Gastroesophageal sphincter (tissue), 4 donors: ENCODE measurements around the gene ARHGAP26. TPM values are rescaled to one million over a fixed set of nuclear protein-coding genes. Genes with fewer than 3 reads are reported as not detected.

Experiments used
- ATAC-seq: fragments of 150-250 bp; one replicate; pipeline ENCODE4 v1.9.1; 2016; ENCODE audit warnings: mild to moderate bottlenecking, moderate library complexity
- H3K27ac ChIP-seq, 4 donors: fragments of 200-600 bp; sonication (generic) in 3 of 4; 1 replicate in 3 of 4; 2 replicates in 1 of 4; pipeline ENCODE4 v1.5.1; 2016 to 2019
- H3K27me3 ChIP-seq: fragments of 200-600 bp; sonication (generic); one replicate; pipeline ENCODE4 v1.5.1; 2019
- H3K36me3 ChIP-seq, 2 donors: fragments of 200-600 bp; sonication (generic); one replicate each; pipeline ENCODE4 v1.5.1; 2019; ENCODE audit warnings: control low read depth in 1 of 2
- H3K4me1 ChIP-seq, 3 donors: fragments of 200-600 bp; sonication (generic); 1 replicate in 2 of 3; 2 replicates in 1 of 3; pipeline ENCODE4 v1.5.1; 2016 to 2019; ENCODE audit warnings: control low read depth in 2 of 3
- H3K4me3 ChIP-seq, 2 donors: fragments of 200-600 bp; sonication (generic); one replicate each; pipeline ENCODE4 v1.5.1; 2019; ENCODE audit warnings: mild to moderate bottlenecking in 1 of 2, moderate library complexity in 1 of 2
- H3K9me3 ChIP-seq, 3 donors: fragments of 200-600 bp; sonication (generic); one replicate each; pipeline ENCODE4 v1.5.1; 2017 to 2019; ENCODE audit warnings: control low read depth in 2 of 3
- CTCF ChIP-seq, 4 experiments: fragments of 200-600 bp in 2 of 4; fragments of 450-650 bp in 2 of 4; sonication (generic) in 1 of 4; IDR thresholded peaks; one replicate each; pipeline ENCODE4 v1.5.1; 2017 to 2019; ENCODE audit warnings: antibody characterized with exemption in 4 of 4, mild to moderate bottlenecking in 2 of 4, moderate library complexity in 2 of 4
- EP300 ChIP-seq: sonication (generic); formaldehyde crosslinking; IDR thresholded peaks from one replicate; pipeline ENCODE4 v1.6.1; 2017; ENCODE audit warnings: antibody characterized with exemption, mild to moderate bottlenecking
- POLR2A ChIP-seq, 2 donors: fragments of 450-650 bp; IDR thresholded peaks; one replicate each; pipeline ENCODE4 v1.6.1; 2017; ENCODE audit warnings: antibody characterized with exemption in 2 of 2, mild to moderate bottlenecking in 2 of 2, moderate library complexity in 1 of 2
- POLR2AphosphoS5 ChIP-seq: sonication (generic); formaldehyde crosslinking; IDR thresholded peaks from one replicate; pipeline ENCODE4 v1.6.1; 2017; ENCODE audit warnings: antibody characterized with exemption
- WGBS, 2 donors: methylation state at CpG; one replicate each; pipeline ENCODE4 v1.1.5; 2018; ENCODE audit warnings: low coverage in 1 of 2; 5-methylcytosine and 5-hydroxymethylcytosine counted together
- total RNA-seq, 4 donors: library from RNA; depleted of rRNA; stranded (reverse); fragments of >200 nt; gene quantifications; one replicate each; pipeline ENCODE4 v1.1.0, GENCODE V29; 2016

The ARHGAP26 gene
- total RNA-seq, 4 donors from 2014 or later, result 15.2 to 41.7 (median 31.7) TPM

DNA sequence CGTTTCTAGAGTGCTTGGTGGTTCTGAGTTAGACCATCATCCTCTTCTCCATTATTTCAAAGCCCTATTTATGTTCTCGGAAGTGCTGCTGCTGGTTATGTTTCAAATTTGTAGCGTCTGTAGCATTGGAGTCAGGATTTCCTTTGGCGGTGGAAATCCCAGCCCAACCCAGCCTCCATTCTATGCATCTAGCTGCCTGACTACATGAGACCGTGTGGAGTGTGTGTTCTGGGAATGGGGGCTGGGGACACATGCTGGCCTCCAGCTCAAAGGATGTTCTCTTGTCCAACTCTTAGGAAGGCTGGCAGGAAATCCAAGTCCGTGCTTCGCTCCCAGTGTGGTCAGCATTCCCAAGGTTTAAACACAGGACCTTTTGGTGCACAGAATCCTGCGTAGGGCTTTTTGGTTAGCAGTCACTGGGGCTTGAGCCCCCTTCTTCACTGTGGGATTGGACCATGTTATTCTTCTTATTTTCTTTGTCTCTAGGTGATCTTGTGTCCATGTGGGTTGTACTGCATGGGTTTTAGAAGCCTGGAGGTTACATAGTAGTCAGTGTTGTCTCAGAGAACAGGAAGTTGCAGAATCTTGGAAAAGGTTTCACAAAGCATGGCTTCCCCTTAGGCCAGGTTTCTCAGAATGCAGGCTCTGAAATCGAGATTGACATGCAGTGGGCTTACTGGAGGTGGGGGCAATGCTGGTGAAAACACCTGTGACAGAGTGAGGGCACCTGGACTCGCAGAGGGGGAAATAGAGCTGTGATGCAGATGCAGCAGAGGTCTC lies 132.2 kb downstream of the ARHGAP26 start:
- WGBS, 2 donors, result 77 to 91% methylated on average over 4 to 7 of the region's 10 CpGs

GRCh38 chr5:142904416-142904815 lies 134.2 kb downstream of the ARHGAP26 start:
- no peak for TF ChIP-seq CTCF (IDR thresholded peaks at IDR 0.05)
- TF ChIP-seq POLR2AphosphoS5, result no peak
- no peak for TF ChIP-seq EP300
- no peak for TF ChIP-seq POLR2A (IDR thresholded peaks at IDR 0.05)
- WGBS, 2 donors, result 86 to 88% methylated on average over 4 of the region's 4 CpGs
- Histone ChIP-seq H3K27ac (no peak overlapping the region), H3K4me3 (no peak overlapping the region), H3K9me3 (no peaks in the 10 kb centered on the region), H3K36me3 (peaks cover 4 to 81% of the 10 kb centered on the region in 2 donors), H3K27me3 (no peaks in the 10 kb centered on the region), H3K4me1 (no peaks in the 10 kb centered on the region)
- ATAC-seq, result no peak

More for the DNA sequence above, 132.2 kb downstream of the ARHGAP26 start:
- ATAC-seq, result no peak
- no peaks in the 10 kb centered on the region for H3K4me1 ChIP-seq
- no peak overlapping the region for H3K27ac ChIP-seq
- H3K4me3 ChIP-seq, result no peak overlapping the region
- no peak for TF ChIP-seq POLR2AphosphoS5
- no peak for TF ChIP-seq EP300
- TF ChIP-seq POLR2A (IDR thresholded peaks at IDR 0.05), result no peak
- no peaks in the 10 kb centered on the region for H3K27me3 ChIP-seq
- no peaks in the 10 kb centered on the region for H3K9me3 ChIP-seq
- peaks cover 4 to 74% of the 10 kb centered on the region in 2 donors for H3K36me3 ChIP-seq

DNA sequence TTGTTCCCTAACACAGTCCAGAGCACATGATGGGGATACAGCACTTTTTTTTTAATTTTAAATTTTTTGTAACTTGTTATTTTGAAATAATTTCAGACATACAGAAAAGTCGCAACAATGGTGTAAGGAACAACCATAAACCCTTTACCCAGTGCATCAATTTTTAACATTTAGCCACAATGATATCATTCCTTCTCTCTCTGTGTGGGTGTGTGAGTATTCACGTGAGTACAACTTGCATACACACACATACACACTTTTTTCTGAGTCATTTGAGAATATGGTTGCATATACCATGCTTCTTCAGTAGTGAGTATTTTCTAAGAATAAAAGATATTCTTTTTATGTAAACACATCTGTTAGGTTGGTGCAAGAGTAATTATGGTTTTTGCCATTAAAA lies 135.2 kb downstream of the ARHGAP26 start:
- Histone ChIP-seq H3K9me3 (no peaks in the 10 kb centered on the region), H3K36me3 (peaks cover 4 to 91% of the 10 kb centered on the region in 2 donors), H3K27me3 (no peaks in the 10 kb centered on the region), H3K27ac (no peak overlapping the region), H3K4me3 (no peak overlapping the region), H3K4me1 (no peaks in the 10 kb centered on the region)
- no peak for ATAC-seq
- TF ChIP-seq CTCF (IDR thresholded peaks at IDR 0.05), result no peak
- no peak for TF ChIP-seq POLR2A (IDR thresholded peaks at IDR 0.05)
- TF ChIP-seq EP300, result no peak
- TF ChIP-seq POLR2AphosphoS5, result no peak
- WGBS, 2 donors, result 88 to 92% methylated on average over 2 of the region's 2 CpGs

DNA sequence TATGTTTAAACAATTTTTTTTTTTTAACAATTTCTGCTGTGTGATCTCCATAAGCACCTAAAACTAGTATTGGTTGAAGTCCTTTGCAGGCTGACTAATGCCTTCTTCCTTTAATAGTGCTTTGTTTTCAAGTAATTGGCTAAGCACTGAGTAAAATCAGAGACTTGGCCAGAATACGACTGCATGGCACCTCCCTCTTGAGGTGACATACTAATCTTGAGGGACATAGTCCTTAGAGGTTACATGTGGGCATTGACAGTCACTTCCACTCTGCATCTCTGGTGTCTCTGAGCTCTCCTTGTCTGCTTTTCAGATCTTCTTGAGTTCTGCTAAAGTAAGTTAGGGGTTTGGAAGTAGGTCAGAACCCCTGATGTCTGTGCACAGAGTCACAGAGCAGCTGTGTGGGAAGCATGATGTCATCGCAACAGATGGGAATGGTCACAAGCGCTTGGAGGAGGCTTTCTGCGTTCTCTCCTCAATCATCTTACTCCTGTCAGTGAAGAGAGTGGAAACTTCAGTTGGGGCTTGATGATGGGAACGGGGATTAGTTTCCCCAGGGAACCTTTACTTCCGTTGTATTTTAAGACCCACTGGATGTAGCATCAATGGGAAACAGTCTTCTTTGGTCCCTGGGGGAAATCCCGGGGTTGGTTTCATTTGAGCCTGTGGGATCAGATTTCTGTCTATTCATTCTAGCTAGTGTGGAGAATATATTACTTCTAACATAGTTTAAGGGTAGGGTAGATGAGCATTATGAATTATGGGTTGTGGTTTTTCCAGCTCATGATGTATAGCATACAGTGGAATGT lies 136.9 kb downstream of the ARHGAP26 start:
- Histone ChIP-seq H3K4me1 (no peaks in the 10 kb centered on the region), H3K27me3 (no peaks in the 10 kb centered on the region), H3K9me3 (no peaks in the 10 kb centered on the region), H3K4me3 (no peak overlapping the region), H3K27ac (peak overlapping the region in 1 of 4 donors; percentile 41), H3K36me3 (peaks cover 7 to 100% of the 10 kb centered on the region in 2 donors)
- 50 to 72% methylated on average over 2 to 5 of the region's 7 CpGs for WGBS, 2 donors
- peak; percentile 76 for ATAC-seq
- no peak for TF ChIP-seq EP300
- no peak for TF ChIP-seq POLR2AphosphoS5
- TF ChIP-seq CTCF (IDR thresholded peaks at IDR 0.05), result no peak
- no peak for TF ChIP-seq POLR2A (IDR thresholded peaks at IDR 0.05)

DNA sequence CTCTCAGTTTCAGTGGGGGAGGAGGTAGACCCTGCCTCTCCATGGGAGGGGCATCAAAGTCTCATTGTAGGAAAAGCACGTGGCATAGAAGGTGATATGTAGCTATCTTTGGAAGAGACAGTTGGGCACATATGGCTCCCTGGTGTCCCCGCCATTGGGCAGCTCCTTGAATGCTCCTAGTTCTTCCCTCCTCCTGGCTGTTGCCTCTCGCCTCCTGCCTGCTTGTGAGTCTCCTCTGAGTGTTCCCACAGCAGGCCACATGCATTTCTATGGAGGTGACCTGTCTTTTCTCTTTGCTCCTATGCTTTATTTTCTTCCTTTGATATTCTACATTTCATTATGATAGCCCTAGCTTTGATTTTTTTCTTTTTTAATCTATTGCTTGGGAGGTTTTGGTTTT lies 138.5 kb downstream of the ARHGAP26 start:
- Histone ChIP-seq H3K27me3 (no peaks in the 10 kb centered on the region), H3K27ac (no peak overlapping the region), H3K4me3 (no peak overlapping the region), H3K4me1 (no peaks in the 10 kb centered on the region), H3K36me3 (peaks cover 7 to 99% of the 10 kb centered on the region in 2 donors), H3K9me3 (no peaks in the 10 kb centered on the region)
- 88 to 100% methylated on average over 1 to 3 of the region's 3 CpGs for WGBS, 2 donors
- ATAC-seq, result no peak
- no peak for TF ChIP-seq POLR2AphosphoS5
